GM21717 (cell line): ENCODE measurements around the gene OR2A25.

Experiments
- ATAC-seq: cut with Tn5 transposase; IDR thresholded peaks from one replicate; pipeline ENCODE4 v1.9.1; 2021; ENCODE audit warnings: mild to moderate bottlenecking, moderate library complexity; ENCODE audit not compliant: unreplicated experiment

OR2A25 gene

DNA sequence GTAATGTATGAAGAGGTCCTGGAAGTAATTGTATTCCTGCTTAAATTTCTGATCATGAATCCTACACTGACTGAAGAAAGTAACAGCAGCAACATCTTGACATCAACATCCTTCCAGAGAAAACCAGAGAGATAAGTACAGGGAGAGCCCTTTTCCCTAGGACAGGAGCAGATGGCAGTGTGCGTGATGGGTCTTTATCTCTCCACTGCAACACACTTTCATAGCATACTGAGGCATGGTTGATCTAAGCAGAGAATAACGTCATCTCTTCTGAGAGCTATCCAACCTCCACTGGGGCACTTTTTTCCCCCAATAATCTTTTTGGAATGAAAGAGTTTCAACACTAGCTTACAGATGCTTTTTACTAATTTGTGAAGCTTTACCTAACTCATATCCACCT is 342 bp downstream of the OR2A25 start:
- ATAC-seq: no peak

DNA sequence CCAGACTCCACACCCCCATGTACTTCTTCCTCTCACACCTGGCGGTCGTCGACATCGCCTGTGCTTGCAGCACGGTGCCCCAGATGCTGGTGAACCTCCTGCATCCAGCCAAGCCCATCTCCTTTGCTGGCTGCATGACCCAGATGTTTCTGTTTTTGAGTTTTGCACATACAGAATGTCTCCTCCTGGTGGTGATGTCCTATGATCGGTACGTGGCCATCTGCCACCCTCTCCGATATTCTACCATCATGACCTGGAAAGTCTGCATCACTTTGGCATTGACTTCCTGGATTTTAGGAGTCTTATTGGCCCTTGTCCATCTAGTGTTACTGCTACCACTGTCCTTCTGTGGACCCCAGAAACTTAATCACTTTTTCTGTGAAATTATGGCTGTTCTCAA is 4.8 kb downstream of the OR2A25 start:
- no peak for ATAC-seq

DNA sequence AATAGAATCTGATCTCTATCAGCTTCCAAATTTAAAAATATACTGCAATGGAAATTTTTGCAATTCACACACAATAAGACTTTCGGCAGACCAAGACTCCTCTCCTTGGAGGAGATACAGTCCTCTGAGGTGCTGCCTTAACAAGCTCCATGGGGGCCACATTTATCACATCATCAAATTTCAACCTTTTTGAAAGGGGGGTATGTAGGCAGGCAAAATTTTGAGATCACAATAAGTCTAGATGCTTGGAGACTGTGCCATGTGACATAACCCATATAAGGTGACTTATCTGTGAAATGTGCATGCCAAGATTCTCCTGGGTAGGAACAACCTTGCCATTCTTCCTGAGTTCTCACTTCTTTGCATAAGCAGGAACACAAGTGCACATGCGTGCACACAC is 16.4 kb downstream of the OR2A25 start, which contains the start of gene OR2A12:
Gene OR2A12, plus strand, starts transcription at position 301 of the 400 bp plus-strand sequence. CDS start 8,830 bp downstream, outside the sequence.
- ATAC-seq: no peak

GRCh38 chr7:144086730-144087129 is 17.1 kb downstream of the OR2A25 start:
- no peak for ATAC-seq

GRCh38 chr7:144087230-144087629 is 17.6 kb downstream of the OR2A25 start:
- ATAC-seq: no peak

- no peak for ATAC-seq
These were observed 21.1 kb downstream of the OR2A25 start for GRCh38 chr7:144090667-144091066.

DNA sequence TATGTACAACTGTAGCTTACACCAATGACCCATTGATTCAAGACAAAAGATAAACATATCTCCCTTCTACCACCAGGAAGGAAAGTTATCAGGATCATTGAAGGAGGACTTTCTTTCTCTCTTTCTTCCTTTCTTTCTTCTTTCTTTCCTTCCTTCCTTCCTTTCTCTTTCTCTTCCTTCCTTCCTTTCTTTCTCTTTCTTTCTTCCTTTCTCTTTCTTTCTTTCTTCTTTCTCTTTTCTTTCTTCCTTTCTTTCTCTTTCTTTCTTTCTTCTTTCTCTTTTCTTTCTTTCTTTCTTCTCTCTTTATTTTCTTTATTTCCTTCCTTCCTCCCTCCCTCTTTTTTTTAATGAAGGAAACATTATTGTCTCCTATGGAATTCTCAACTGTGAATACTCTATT is 29.2 kb downstream of the OR2A25 start:
- ATAC-seq: no peak

DNA sequence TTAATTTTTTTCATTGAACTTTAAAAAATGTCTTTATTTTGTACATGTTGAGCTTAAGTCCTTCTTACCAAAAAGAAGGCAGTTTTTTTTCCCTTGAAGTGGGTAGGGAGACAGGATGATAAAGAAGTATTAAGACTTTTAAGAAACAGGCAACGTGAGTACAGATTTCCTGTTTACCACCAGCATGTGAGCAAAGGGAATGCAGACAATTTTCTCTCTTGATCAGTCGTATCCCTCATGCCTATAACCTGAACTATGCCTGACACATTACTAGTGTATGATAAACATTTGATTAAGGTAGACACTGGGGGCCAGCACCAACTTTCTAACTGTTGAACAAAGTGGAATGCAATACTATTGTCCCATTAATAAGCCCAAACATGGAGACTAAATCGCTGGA is 31.0 kb downstream of the OR2A25 start:
- ATAC-seq: no peak

GRCh38 chr7:144102041-144102440 is 32.4 kb downstream of the OR2A25 start:
- ATAC-seq: no peak

- ATAC-seq: no peak
These were observed 35.6 kb downstream of the OR2A25 start for GRCh38 chr7:144105211-144105610.

GRCh38 chr7:144109283-144109682 is 39.7 kb downstream of the OR2A25 start, which contains the start of gene OR2A2:
Gene OR2A2 (plus strand): TSS chr7:144109583. CDS start chr7:144109583, 0 bp downstream.
- no peak for ATAC-seq

- no peak for ATAC-seq
These were observed 40.7 kb downstream of the OR2A25 start for GRCh38 chr7:144110272-144110671.

GRCh38 chr7:144113651-144114050 is 44.0 kb downstream of the OR2A25 start:
- ATAC-seq: no peak

- no peak for ATAC-seq
These were observed 48.7 kb downstream of the OR2A25 start for GRCh38 chr7:144118341-144118740.

GRCh38 chr7:144122876-144123275 is 53.3 kb downstream of the OR2A25 start, which contains the start of gene OR2A14:
Gene OR2A14 (plus strand): TSS chr7:144123176. CDS start chr7:144129113, 5,937 bp downstream.
- no peak for ATAC-seq
